HG03558 (cell line): Measurements from ENCODE around the gene COQ9.

Source experiments
- ATAC-seq: cut with Tn5 transposase; IDR thresholded peaks from one replicate; pipeline ENCODE4 v1.9.1; 2021; ENCODE audit warnings: moderate number of reproducible peaks; ENCODE audit not compliant: unreplicated experiment; ENCODE audit errors: extremely low read depth

Gene COQ9

GRCh38 chr16:57470711-57471110 is 23.4 kb downstream of the COQ9 start:
- no peak for ATAC-seq

- no peak for ATAC-seq
Measured at GRCh38 chr16:57471209-57471608, 23.9 kb downstream of the COQ9 start.

- ATAC-seq: no peak
Measured at GRCh38 chr16:57471852-57472664, 24.8 kb downstream of the COQ9 start.

GRCh38 chr16:57472665-57473060 is 25.4 kb downstream of the COQ9 start:
- no peak for ATAC-seq

GRCh38 chr16:57473176-57473840 is 26.0 kb downstream of the COQ9 start:
- no peak for ATAC-seq

GRCh38 chr16:57473906-57474305 is 26.6 kb downstream of the COQ9 start:
- ATAC-seq: no peak

- ATAC-seq: no peak
Measured at GRCh38 chr16:57474671-57475661, 27.7 kb downstream of the COQ9 start.

GRCh38 chr16:57475711-57476339 is 28.5 kb downstream of the COQ9 start:
- ATAC-seq: peak; percentile 93

GRCh38 chr16:57476546-57477410 is 29.5 kb downstream of the COQ9 start:
- ATAC-seq: no peak

GRCh38 chr16:57477531-57478202 is 30.4 kb downstream of the COQ9 start:
- no peak for ATAC-seq

- ATAC-seq: no peak
Measured at GRCh38 chr16:57478396-57479204, 31.3 kb downstream of the COQ9 start.

- ATAC-seq: no peak
Measured at GRCh38 chr16:57479205-57479975, 32.1 kb downstream of the COQ9 start.

- no peak for ATAC-seq
Measured at GRCh38 chr16:57479976-57480753, 32.9 kb downstream of the COQ9 start.

GRCh38 chr16:57480754-57481230 is 33.5 kb downstream of the COQ9 start:
- ATAC-seq: no peak

- ATAC-seq: no peak
Measured at GRCh38 chr16:57481421-57481820, 34.1 kb downstream of the COQ9 start.

- ATAC-seq: no peak
Measured at GRCh38 chr16:57482845-57483545, 35.7 kb downstream of the COQ9 start.
